ENCODE measurements around the gene FMO3.

FMO3 gene

DNA sequence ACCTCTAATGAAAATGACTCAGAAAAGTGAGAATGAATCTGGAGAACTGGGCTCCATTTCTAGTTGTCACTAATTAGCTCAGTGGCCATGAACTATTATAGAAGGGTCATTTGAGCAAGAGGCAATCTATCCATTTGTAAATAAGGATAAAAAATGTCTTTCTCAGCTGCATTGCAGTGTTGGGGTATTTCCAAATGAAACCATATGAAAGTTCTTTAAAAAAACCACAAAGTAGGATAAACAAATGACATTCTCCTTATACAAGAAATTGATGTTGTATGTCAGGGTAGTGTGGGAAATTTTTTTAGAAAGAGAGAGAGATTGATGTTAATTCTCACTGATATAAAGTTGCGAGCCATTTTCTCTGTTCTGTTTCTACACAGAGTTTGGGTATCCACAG is 26.0 kb downstream of the FMO3 start:
- no peak for DNase-seq (ENCODE audit: low spot score)

DNA sequence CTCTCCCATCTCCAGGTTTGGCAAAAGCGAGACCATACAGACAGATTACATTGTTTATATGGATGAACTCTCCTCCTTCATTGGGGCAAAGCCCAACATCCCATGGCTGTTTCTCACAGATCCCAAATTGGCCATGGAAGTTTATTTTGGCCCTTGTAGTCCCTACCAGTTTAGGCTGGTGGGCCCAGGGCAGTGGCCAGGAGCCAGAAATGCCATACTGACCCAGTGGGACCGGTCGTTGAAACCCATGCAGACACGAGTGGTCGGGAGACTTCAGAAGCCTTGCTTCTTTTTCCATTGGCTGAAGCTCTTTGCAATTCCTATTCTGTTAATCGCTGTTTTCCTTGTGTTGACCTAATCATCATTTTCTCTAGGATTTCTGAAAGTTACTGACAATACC is 26.4 kb downstream of the FMO3 start:
- no peak for DNase-seq (ENCODE audit: low spot score)

DNA sequence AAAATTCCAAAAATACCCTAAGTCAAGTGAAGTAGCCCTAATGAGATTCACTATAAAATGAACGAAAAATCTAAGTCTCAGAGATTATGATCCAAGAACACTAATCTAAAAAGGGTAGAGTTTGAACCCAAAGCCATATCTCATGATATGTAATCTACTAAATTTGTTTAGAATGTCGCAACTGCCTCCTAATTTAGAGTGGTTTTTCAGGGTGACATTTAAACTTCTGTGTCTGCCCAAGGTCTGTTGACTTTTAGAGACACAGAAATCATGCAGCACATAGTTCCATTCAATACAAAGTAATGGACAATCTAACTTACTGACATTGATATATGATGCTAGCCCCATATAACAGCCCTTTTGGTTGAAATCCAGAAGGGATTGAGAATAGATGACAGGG is 28.9 kb downstream of the FMO3 start:
- DNase-seq (ENCODE audit: low spot score) = no peak

DNA sequence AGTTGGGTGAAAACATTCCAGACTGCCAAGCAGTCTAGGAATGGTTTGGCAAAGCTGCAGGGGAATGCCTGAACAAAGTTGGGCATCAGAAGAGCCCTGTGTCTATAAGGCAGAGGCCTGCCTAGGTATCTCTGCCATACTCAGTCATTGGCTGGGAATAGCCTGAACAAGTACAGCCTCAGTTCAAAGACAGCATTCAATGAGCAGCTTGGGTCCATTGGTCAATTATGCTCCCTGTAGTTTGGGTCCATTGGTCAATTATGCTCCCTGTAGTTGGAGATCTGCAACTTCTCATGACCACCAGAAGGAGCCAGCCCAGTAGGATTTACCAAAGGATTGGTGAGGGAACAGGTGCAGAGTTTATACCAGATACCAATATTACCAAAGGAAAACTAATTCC is 31.6 kb downstream of the FMO3 start:
- no peak for DNase-seq (ENCODE audit: low spot score)

DNA sequence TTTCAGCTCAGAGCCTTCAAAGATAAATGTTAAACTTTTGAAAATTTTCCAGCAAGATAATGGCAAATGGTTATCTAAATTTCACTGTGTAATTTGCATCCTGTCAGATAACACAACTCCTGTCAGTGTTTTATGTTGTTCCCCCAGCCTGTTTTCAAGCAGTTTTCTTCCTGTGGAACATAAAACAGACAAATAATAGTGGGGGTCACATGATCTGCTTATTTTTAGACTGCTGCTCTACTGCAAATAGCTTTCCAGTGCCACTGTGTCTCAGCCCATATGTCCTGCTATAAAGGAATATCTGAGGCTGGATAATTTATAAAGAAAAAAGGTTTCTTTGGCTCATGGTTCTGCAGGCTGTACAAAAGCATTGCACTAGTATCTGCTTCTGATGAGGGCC is 32.2 kb downstream of the FMO3 start:
- DNase-seq (ENCODE audit: low spot score) = no peak

DNA sequence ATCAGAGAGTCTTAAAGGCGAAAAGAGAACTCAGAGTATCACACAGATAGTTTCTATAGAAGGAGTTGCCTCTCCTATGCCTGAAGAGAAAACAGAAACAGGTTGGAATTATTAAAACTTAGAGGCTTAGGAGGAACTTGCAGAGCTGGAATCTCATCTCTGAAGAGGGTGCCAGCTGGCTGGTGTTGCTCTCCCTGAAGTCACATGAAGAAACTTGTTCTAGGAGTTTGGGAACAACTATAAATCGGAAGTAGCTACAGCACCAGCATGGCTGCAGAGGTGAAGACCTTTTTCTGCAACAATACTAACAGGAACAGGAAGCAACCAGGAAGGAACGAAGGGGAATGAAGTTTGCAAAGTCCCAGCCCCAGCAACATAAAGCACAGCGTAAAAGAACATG is 35.8 kb downstream of the FMO3 start:
- DNase-seq (ENCODE audit: low spot score) = no peak

DNA sequence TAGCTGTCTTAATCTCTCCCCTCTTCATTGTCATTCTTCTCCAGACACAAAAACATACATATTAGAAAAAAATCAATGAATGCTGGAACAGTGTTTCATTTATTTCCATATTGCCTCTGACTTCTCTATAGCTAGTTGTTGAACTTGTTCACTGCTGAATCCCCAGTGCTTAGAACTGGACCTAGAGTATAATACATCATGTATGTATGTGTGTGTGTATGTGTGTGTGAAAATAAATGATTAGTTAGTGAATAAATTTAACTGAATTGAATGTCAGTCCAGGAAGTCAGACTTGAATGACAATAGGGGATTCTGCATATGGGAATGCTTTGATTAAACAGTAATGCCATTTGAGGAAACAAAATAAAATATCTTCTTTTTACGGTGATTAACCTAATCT is 36.4 kb downstream of the FMO3 start:
- DNase-seq (ENCODE audit: low spot score) = no peak

DNA sequence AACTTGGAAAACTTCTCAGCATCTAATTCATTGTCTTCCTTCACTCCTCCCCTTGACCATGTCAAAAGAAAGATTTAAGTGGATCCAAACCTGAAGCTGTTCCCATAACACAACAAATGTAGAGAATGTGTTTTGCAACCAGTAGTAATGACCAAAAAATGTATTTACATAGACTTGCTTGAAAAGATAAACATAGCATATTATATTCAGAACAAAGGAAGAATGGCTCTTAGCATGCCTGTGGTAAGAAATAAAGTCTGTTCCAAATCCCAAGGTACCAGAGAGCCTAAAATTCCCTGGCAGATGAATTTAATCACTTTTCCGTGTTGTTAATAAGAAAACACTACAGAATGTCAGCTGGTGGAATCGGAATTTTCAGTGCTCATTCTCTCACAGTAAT is 36.8 kb downstream of the FMO3 start:
- no peak for DNase-seq (ENCODE audit: low spot score)

DNA sequence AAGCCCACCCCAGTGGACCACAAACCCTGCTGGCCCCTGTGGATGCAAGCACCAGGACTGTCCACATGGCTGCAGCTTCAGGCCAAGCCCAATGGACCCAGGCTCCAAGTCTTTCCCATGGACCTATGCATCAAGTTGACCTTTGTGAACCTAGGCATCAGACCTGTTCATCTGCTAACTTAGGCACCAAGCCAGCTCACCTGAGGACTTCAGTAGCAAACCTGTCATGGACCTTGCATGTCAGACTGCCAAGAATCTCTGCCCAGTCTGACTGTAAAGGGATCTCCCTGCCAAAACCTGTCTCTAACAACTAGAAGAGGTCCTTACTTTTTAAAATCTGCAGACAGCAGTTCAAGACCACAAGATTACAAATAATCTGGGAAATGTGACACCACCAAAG is 37.8 kb downstream of the FMO3 start:
- no peak for DNase-seq (ENCODE audit: low spot score)

DNA sequence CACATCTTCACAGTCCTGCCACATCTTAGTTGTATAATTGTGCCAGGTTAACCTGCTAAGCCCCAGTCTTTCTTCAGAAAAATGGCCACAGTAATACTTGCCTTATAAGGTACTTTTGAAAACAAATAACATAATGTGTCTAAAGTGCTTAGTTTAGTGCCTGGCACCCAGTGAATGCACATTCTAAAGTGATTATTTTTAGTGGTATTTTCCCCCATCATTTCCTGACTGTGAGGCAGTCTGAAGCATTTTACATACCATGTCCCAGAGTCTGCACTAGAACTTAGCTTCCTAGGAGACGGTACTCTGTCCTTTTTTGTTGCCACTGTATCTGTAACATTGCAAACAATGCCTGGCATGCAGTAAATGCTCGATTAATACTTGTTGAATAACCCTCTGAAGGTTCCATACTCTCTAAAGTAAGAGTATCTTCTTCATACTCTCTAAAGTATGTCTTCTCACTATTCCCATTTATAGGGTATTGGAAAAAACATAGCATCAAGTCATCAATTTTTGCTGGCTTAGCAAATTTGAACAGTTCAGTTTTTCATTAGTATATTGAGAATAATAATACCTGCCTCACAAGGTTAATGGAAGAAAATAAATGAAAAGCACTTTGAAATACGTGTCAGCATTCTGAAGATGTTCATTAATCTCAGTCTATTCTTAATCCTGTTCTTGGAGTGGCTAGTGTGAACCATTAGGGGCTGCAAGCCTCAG is 43.7 kb downstream of the FMO3 start:
- DNase-seq (ENCODE audit: low spot score) = no peak

DNA sequence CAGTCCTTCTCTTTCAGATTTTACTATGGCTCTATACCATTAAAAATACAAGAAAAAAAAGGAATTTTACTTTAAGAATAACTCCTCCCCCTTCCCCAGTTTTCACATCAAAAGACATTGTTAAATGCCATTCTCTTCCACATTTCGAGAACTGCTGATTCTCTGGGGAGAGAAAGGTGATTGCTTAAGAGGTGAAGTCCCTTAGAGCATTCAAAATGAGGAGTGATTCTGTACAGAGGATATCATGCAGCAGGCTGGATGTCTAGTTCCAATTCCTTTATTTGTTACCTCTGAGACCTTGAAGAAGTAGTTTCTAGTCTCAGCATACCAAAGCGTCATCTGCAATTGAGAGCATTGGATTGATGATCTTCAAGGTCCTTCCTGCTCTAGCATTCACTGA is 46.9 kb downstream of the FMO3 start:
- DNase-seq (ENCODE audit: low spot score) = no peak

DNA sequence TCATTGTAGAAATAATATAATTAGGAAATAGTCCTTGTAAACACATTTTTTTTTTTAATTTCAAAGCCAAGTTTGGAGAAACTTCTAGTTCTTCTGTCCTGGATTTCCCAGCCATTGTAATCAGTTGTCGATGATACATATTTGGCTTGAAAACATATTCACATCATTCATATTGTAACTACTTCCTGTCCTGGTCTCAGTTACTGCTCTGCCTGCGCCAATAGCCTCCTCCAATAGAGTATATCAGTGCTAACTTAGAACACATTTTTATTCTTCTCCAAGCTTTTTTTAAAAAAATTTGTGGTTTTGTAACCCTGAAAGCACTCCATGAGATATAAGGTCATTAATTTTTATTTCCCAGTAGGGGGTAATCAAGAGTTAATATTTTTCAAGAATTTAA is 48.3 kb downstream of the FMO3 start:
- no peak for DNase-seq (ENCODE audit: low spot score)

DNA sequence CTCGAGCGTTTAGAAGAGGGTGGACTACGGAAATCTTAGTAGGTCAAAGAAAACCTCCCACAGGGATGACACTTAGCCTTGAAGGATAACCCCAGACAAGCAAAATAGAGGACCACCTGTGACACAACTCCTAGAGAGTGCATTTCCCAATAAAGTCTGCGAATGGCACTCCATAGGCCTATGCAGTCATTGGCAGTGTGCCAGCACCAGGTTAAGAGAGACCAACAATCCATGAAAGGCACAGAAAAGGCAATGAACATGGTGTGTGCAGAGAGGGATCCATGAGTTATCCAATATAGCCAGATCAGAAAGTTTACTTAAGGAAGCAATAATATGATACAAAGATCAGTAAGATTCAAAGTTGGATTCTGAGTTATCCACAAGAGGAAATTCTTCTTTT is 49.2 kb downstream of the FMO3 start:
- no peak for DNase-seq (ENCODE audit: low spot score)

DNA sequence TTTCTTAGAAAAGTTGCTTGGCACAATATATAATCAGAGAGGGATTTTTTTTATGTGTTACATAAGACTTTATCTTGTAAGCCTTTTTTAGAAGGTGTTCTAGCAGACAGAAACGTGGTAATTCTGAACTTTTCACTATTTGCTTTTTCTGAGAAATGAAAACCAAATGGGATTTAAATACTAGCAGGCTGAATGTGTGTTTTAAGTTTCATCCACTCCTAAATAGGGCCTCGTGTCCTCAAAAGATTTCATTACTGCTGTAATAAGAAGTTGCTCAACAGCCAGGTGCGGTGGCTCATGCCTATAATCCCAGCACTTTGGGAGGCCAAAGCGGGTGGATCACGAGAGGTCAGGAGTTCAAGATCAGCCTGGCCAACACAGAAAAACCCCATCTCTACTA is 49.7 kb downstream of the FMO3 start:
- no peak for DNase-seq (ENCODE audit: low spot score)

DNA sequence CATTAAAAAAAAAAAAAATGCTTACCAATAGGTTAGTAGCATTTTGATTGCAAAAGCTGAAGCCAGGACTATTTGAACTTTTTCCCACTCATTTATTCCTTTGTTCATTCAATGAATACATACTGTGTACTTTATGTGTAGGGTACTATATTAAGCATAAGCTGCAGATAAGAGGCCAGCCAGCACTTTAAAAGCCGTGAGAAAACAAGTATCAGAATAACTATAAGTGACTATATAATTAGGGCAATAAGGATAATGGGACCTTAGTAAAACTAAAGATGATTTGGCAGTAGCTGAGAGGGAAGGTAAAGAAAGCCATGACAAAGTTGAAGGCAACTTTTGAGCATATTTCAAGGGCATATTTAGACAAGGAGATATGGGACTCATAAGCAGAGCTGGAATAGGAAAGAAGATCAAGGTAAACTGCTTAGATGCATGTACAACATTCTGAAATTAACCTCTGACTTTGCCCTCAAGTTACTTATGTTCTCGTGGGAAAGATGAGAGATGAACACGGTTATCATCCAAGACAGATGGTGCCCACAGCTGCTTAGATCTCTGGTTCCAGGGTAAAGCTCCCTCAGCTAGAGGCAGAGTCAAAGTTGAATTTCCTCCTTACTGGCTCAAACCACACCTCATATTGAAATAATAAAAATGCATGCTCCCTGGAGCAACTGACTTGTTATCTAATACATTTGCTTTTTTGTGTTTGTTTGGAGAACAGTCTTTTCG is 50.4 kb downstream of the FMO3 start:
- no peak for DNase-seq (ENCODE audit: low spot score)

DNA sequence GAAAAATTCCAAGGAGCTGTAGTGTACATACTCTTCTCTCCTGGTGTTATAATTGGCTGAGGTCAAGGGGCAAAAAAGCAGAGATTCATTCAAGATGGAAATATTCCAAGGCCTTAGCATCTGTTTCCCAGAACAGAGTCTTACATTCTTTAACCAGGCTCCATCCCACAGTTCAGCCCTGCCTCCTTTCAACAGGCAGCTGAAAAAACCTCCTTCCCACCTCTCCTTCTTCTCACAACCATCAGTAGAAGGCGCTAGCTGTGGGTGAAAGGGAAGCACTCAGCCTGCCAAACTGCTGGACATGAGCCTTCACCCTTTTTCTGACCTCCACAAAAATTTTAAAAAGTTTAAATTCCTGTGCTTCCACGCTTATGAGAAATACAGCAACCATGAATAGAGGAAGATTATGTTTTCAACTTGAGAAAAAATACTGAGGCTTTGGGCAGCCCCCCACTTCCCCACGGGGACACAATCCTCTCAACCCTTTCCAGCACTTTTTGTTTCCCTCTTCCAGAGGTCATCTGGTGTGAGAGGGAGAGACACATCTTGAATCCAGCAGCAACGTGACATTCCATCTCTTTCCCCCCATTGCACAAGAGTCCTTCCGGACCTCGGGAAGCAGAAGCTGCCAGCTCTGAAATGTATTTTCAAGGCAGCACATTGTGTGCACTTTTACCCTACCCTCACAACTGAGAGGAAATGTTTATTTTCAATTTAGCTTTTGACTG is 51.1 kb downstream of the FMO3 start:
- no peak for DNase-seq (ENCODE audit: low spot score)

DNA sequence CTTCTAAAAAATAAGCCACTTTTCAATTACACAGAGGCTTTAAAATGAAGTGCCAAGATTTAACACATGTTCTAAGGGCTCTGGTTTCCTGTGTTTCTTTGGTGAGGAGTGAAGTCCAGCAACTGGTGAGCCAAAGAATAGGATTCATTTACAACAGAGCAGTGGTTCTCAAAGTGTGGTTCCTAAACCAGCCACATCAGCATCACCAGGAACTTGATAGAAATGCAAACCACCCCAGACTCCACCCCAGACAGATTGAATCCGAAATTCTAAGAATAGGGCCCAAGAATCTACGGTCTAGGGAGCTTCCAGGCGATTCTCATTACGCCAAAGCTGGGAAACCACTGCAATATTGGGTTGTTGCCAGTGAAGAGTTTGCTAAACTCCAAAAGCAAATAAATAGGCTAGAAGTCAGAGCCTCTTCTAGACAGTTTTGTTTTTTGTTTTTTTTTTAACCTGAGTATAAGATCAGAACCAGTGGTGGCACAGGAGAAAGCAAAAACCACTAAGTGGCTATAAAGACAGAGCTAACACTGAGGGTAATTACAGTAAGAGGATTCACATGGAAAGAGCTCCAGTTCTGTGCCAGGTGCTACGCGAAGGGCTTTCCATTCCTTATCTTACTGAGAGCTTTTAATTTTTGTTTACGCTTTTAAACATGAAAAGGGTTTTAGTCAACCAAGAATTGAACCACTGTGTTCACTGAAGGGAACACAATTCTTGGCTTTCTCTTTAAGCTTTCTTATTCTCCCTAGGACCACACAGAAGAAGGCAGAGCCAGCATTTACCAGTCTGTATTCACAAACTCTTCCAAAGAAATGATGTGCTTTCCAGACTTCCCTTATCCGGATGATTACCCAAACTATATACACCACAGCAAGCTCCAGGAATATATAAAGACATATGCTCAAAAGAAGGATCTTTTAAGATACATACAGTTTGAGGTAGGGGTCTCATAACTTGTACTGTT is 52.0 kb downstream of the FMO3 start:
- DNase-seq (ENCODE audit: low spot score) = no peak

DNA sequence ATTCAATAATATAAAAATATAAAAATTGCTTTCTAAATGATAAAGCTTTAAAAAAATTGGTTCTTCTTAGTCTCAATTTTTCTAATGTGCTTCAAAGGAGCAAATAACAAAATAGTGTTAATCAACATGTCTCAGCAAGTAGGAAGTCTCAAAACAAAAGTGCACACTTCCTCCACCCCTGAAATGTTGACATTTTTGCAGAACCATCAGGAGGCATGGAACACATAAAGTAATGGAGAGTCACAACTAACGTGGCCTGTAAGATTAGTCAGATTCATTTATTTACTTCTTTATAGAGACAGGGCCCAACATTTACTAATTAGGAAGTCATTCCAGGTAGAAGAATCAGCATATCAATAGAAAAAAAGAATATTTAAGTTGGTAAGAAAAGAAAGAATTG is 59.5 kb downstream of the FMO3 start:
- no peak for DNase-seq (ENCODE audit: low spot score)

DNA sequence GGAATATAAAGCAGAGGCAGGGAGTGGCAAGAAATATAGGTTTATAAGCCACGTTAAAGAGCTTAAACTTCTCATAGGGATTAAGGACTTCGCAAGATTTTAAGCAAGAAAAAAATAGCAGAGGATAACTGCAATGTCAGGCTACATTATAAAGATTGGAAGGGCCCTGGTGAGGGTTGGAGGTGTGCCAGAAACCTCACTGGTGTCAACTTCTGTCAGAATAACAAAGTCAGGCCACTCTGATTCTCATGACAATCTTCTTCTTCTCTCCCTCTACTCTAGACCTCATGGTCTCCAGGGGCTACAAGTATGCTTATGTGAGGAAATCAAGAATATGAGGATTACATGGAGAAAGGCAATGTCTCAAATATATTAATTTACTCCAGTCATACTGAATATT is 61.8 kb downstream of the FMO3 start:
- DNase-seq (ENCODE audit: low spot score) = no peak

DNA sequence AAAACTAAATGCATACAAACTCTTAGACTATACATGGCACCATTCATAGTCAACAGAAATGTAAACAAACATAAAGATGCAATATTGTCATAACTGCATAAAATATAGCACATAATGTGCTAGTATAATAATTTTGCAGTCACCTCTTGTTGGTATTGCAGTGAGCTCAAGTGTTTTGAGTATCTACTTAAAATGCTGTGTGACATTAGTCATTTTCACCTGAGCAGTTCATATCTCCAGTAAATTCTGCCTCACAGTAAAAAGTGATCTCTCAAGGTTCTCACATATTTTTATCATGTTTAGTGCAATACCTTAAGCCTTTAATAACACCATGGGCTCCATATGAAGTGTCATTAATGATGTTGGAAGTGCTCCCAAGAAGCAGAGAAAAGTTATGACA is 64.8 kb downstream of the FMO3 start:
- DNase-seq (ENCODE audit: low spot score) = no peak

DNA sequence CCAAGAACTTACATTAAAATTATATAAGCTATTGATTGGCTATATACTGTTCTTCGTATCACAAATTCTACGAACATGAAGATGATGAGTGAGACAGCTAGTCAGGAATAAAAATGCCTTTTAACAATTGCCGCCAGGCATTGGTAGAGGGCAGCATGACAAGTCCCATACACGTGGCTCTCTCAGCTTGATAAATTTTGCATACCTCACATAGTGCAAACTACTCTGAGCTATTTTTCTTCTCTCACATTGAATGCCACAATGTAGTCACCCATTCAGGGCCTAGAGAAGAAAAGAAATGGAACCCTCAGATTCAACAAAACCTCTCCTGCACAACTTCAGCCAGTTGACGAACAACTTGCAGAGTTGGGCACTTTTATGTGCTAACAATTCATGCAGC is 67.4 kb downstream of the FMO3 start:
- no peak for DNase-seq (ENCODE audit: low spot score)

DNA sequence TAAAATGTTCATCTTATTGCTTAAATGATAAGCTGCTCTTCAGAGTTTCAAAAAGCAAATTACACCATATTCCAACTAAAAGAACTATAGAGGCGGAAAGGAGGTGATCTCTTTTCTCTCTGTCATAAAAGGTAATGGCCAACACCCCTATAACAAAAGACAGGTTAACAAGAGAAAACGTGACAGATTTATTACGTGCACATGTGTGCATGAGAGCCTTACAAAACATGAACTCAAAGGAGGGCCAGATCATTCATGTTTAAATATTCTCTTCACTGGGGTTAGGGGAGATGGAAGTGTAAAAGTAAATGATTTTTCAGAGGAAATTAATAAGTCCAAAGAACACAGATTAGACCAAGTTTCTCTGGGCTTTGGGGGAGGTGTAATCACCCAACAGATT is 67.8 kb downstream of the FMO3 start:
- no peak for DNase-seq (ENCODE audit: low spot score)
